GM12875 (cell line): Measurements from ENCODE around the gene DNAH8.

ENCODE experiments used
- H3K4me3 ChIP-seq: one replicate; pipeline ENCODE4 v1.5.1; 2011; ENCODE audit warnings: low read depth, low read length, control low read depth
- TF ChIP-seq, protein P1 (sequence below): IDR thresholded peaks from 2 replicates; pipeline ENCODE4 v1.5.1; 2011; ENCODE audit warnings: low read depth, mild to moderate bottlenecking, control low read depth, inconsistent platforms, low read length, moderate library complexity, borderline replicate concordance; ENCODE audit not compliant: insufficient read depth

Gene DNAH8

DNA sequence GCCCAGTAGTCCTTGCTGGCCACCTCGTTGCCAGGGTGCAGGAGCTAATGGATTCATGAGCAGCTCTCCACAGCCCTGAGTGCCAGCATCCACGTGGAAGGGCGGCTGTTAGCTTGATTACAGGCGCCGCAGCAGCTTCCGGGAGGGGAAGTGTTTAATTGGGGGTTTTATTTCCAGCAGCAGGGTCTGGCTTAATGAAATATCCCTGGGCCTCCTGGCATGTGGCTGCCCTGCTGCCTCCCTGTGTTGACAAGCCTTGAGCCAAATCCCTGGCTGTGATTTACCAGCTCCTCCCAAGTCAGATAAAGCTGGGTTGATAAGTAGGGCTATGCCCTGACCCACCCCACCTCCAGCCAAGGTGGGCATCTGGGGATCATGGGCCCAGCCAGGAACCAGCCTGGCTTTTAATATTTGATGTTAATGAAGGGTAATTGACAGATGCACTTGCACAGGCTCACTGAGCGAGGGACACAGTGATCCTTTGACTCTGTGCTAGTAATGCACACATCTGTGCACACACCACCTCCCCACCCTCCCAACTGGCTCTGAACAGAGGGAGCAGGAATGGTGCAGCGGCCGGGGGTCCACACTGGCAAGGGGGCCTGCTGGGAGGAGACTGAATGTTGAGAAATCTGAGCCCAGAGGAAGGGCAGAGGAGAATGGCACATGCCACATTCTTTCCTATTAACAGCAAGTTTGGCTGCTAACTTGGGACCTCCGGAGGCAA is 347.1 kb downstream of the DNAH8 start:
- TF ChIP-seq, protein P1, sequence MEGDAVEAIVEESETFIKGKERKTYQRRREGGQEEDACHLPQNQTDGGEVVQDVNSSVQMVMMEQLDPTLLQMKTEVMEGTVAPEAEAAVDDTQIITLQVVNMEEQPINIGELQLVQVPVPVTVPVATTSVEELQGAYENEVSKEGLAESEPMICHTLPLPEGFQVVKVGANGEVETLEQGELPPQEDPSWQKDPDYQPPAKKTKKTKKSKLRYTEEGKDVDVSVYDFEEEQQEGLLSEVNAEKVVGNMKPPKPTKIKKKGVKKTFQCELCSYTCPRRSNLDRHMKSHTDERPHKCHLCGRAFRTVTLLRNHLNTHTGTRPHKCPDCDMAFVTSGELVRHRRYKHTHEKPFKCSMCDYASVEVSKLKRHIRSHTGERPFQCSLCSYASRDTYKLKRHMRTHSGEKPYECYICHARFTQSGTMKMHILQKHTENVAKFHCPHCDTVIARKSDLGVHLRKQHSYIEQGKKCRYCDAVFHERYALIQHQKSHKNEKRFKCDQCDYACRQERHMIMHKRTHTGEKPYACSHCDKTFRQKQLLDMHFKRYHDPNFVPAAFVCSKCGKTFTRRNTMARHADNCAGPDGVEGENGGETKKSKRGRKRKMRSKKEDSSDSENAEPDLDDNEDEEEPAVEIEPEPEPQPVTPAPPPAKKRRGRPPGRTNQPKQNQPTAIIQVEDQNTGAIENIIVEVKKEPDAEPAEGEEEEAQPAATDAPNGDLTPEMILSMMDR = no peak
- no peak overlapping the region for H3K4me3 ChIP-seq

DNA sequence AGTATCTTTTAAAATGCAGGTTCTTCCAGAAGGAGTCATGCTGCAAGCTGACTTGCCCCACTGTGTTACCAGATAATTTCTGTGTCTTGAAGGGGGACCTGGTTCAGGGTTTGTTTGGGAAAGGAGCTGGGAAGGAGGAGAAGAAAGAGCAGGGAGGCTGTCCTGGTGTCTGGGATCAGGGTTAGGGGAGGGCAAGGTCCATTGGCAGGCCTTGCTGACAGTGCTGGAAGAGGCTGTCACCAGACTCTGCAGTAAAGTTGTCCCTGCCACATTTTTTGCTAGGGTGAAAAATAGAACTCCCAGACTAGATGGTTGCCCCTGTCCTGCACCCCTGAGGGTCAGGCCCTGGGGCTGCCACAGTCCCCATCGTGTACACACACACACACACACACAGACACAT is 348.4 kb downstream of the DNAH8 start:
- TF ChIP-seq, protein P1 = no peak
- no peak overlapping the region for H3K4me3 ChIP-seq

DNA sequence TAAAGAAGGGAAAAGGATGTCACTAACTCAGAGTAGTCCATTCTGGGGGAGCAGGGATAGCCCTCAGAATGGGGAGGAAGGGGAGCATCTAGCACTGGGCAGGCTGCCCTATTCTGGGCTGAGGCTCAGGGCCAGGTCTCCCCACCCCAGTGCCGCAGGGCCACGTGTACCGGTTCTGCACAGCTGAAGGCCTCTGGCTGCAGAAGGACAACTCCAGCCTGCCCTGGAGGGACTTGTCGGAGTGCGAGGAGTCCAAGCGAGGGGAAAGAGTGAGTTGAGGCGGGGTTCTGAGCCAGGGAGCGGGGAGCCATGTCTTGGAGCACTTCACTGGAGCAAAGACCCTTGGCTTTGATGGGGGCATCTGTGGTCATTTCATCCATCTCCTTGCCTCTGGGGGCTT is 350.4 kb downstream of the DNAH8 start:
- no peak overlapping the region for H3K4me3 ChIP-seq
- TF ChIP-seq, protein P1 = no peak

DNA sequence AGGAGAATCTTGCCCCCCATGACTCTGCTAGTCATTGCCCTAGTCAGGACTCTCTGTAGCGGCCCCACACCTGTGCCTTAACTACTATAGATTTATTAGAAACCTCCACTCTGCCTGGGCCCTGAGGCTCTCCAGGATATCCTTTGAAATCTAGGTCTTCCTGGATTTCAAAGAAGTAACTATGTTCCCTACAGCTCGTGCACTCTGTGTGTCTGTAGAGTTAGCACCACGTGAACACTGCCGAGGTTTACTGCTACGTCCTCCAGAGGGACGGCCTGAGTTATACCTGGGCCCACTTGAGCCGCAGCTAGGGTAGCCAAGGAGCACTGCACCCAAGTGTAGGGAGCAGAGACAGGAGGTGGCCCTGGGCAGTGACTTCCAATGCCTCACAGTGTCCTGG is 353.3 kb downstream of the DNAH8 start:
- no peak overlapping the region for H3K4me3 ChIP-seq
- TF ChIP-seq, protein P1 = no peak

DNA sequence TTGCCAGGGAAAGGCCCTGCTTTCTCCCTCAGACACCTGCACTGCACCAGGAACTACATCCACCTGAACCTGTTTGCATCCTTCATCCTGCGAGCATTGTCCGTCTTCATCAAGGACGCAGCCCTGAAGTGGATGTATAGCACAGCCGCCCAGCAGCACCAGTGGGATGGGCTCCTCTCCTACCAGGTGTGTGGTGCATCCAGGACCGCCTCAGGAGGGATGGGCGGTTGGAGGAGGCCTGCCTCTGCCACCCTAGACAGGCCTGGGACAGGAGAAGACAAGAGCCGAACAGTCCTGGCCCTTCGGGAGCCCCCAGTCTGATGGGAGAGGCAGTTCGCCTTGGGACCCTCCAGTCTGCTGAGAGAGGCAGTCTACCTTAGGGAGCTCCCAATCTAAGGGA is 357.7 kb downstream of the DNAH8 start:
- no peak overlapping the region for H3K4me3 ChIP-seq
- TF ChIP-seq, protein P1 = no peak

DNA sequence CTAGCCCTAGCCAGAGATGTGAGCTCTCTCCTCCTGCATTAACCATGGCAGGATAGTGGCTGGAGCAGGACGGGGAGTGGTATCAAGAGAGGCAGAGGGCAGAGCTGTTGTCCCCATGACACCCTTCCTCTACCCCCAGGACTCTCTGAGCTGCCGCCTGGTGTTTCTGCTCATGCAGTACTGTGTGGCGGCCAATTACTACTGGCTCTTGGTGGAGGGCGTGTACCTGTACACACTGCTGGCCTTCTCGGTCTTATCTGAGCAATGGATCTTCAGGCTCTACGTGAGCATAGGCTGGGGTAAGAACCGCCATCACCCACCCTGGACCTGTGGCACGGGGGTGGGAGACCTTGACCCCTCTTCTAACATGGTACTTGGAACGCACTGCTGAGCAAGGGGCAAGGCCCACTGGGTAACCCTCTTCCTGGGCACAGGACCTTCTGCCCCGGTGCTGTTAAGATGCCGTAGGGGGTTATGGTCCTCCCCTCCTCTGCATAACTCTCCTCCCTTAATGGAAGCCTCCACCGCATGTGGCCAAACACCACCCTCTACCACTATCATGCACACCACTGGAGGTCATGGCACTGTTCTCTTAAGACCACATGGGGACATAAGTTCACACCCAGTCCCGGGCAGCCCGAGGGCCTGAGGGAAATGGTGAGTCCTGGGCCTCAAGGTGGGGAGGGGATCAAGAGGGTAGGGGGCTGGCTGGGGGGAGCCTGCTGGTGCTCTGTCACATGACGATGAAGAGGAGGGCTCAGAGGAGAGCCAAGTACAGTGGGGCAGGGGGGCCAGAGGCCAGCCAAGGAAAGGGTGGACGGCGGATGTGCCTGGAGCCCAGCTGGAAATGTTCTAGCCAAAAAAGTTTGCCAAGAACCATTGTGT is 358.6 kb downstream of the DNAH8 start:
- H3K4me3 ChIP-seq = no peak overlapping the region
- TF ChIP-seq, protein P1 = no peak
